A673 (cell line): Measurements from ENCODE around the gene AIM2. TPM values are rescaled to one million over a fixed set of nuclear protein-coding genes. Genes with fewer than 3 reads are reported as not detected.
"Not testable (repeated sequence)": the region's sequence is repeated elsewhere in the genome, so short reads cannot be mapped to it uniquely, and the experiment has no call there.

Experiments
- BruUV-seq: library from RNA; stranded (reverse); fragments of 400-500 nt; replicated peaks from 2 replicates; lab custom pipeline; 2021; lab: Mats Ljungman, UMichigan
- CTCF ChIA-PET: fragments of 300-600 bp; sonication (Branson Sonifier 250); formaldehyde crosslinking; loops from one replicate; lab custom pipeline; 2022; ENCODE audit warnings: antibody characterized with exemption; lab: Charles Lee
- POLR2A ChIA-PET: fragments of 300-600 bp; sonication (Branson Sonifier 250); formaldehyde crosslinking; loops from one replicate; lab custom pipeline; 2022; ENCODE audit warnings: antibody characterized with exemption; ENCODE audit not compliant: low non-redundant PET; lab: Charles Lee
- DNase-seq: peaks from one replicate; pipeline ENCODE4 v3.0.0-alpha.2; 2015; ENCODE audit warnings: low spot score
- H3K27ac ChIP-seq: fragments of 200-600 bp; sonication (generic); 2 replicates; pipeline ENCODE4 v1.5.1; 2016; ENCODE audit warnings: mixed run types, low read depth, mild to moderate bottlenecking, mixed read lengths, antibody characterized with exemption, low read length; ENCODE audit not compliant: poor library complexity, severe bottlenecking
- H3K27me3 ChIP-seq: fragments of 200-600 bp; sonication (generic); replicated peaks from 2 replicates; pipeline ENCODE4 v1.6.1; 2017; ENCODE audit warnings: mixed run types, low read depth, mild to moderate bottlenecking, mixed read lengths, antibody characterized with exemption, low read length; ENCODE audit not compliant: insufficient read depth, poor library complexity
- H3K36me3 ChIP-seq: fragments of 200-600 bp; sonication (generic); 2 replicates; pipeline ENCODE4 v1.6.1; 2016; ENCODE audit warnings: mixed run types, mild to moderate bottlenecking, mixed read lengths, antibody characterized with exemption, low read length; ENCODE audit not compliant: insufficient read depth, poor library complexity, severe bottlenecking
- H3K4me1 ChIP-seq: fragments of 200-600 bp; sonication (generic); 2 replicates; pipeline ENCODE4 v1.6.1; 2017; ENCODE audit warnings: mixed run types, mild to moderate bottlenecking, mixed read lengths, antibody characterized with exemption, low read length; ENCODE audit not compliant: insufficient read depth, poor library complexity, severe bottlenecking
- H3K4me3 ChIP-seq: fragments of 200-600 bp; sonication (generic); 2 replicates; pipeline ENCODE4 v1.5.1; 2016; ENCODE audit warnings: low read depth, mixed run types, mild to moderate bottlenecking, mixed read lengths, low read length; ENCODE audit not compliant: poor library complexity, severe bottlenecking
- H3K9me3 ChIP-seq: fragments of 200-600 bp; sonication (generic); 2 replicates; pipeline ENCODE4 v1.6.1; 2016; ENCODE audit warnings: mixed run types, low read depth, mild to moderate bottlenecking, mixed read lengths, antibody characterized with exemption, low read length; ENCODE audit not compliant: poor library complexity, severe bottlenecking
- EZH2 ChIP-seq: fragments of 200-600 bp; sonication (generic); IDR thresholded peaks from 2 replicates; pipeline ENCODE4 v1.6.1; 2017; ENCODE audit warnings: borderline replicate concordance, low read depth, mild to moderate bottlenecking, mixed read lengths, antibody characterized with exemption, low read length; ENCODE audit not compliant: poor library complexity, severe bottlenecking
- intact Hi-C: fragments of 100-400 bp; cut with micrococcal nuclease; formaldehyde crosslinking; loops from one replicate; pipeline ENCODE4 v1.10.0; 2022; ENCODE audit not compliant: unreplicated experiment
- total RNA-seq: library from RNA; stranded (reverse); gene quantifications from 2 replicates; pipeline ENCODE4 v1.2.3, GENCODE V29; 2021
- TF ChIP-seq, protein P1 (sequence below): fragments of 300-800, 200-600 bp; sonication (generic); conservative IDR thresholded peaks from 2 replicates; pipeline ENCODE4 v1.5.1; 2017; ENCODE audit warnings: low read depth, mild to moderate bottlenecking, antibody characterized with exemption, low read length, moderate library complexity, mixed read lengths

The AIM2 gene
- total RNA-seq, 1 experiment from 2014 or later: not detected

- CTCF ChIA-PET: no interaction called here
- Histone ChIP-seq H3K4me3 (no peak overlapping the region), H3K9me3 (no peaks in the 10 kb centered on the region), H3K27me3 (no peaks in the 10 kb centered on the region), H3K36me3 (peaks cover 42% of the 10 kb centered on the region), H3K4me1 (peaks cover 4% of the 10 kb centered on the region), H3K27ac (no peak overlapping the region)
- TF ChIP-seq EZH2: no peak
- TF ChIP-seq, protein P1, sequence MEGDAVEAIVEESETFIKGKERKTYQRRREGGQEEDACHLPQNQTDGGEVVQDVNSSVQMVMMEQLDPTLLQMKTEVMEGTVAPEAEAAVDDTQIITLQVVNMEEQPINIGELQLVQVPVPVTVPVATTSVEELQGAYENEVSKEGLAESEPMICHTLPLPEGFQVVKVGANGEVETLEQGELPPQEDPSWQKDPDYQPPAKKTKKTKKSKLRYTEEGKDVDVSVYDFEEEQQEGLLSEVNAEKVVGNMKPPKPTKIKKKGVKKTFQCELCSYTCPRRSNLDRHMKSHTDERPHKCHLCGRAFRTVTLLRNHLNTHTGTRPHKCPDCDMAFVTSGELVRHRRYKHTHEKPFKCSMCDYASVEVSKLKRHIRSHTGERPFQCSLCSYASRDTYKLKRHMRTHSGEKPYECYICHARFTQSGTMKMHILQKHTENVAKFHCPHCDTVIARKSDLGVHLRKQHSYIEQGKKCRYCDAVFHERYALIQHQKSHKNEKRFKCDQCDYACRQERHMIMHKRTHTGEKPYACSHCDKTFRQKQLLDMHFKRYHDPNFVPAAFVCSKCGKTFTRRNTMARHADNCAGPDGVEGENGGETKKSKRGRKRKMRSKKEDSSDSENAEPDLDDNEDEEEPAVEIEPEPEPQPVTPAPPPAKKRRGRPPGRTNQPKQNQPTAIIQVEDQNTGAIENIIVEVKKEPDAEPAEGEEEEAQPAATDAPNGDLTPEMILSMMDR: no peak
- no peak for DNase-seq
- POLR2A ChIA-PET: interaction anchor here (0.6 kb wide), 1 partner anchor 25 kb away, joined by 13 read pairs; no protein-coding TSS in a partner anchor
- BruUV-seq: no TSS peak
- intact Hi-C loops: no loop called here
Measured at GRCh38 chr1:159030877-159031447, 45.6 kb downstream of the AIM2 start.

DNA sequence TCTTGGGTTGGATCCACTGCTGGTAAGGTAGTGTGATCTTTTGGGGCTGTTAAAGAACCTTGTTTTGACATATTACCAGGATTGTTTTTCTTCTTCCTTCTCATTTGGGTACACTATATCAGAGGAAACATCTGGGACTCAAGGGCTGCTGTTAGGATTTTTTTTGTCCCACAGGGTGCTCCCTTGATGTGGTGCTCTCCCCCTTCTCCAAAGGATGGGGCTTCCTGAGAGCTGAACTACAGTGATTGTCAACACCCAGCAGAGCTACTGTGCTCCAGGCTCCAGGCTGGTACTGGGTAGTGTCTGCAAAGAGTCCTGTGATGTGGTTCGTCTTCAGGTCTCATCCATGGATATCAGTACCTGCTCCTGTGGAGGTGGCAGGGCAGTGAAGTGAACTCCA lies 46.3 kb downstream of the AIM2 start:
- DNase-seq: no peak
- Histone ChIP-seq H3K27ac (no peak overlapping the region), H3K27me3 (no peaks in the 10 kb centered on the region), H3K4me3 (no peak overlapping the region), H3K9me3 (no peaks in the 10 kb centered on the region), H3K36me3 (peaks cover 37% of the 10 kb centered on the region), H3K4me1 (peaks cover 4% of the 10 kb centered on the region)
- POLR2A ChIA-PET: no interaction called here
- no TSS peak for BruUV-seq
- intact Hi-C loops: no loop called here
- TF ChIP-seq EZH2: no peak
- TF ChIP-seq, protein P1: no peak
- CTCF ChIA-PET: no interaction called here

- POLR2A ChIA-PET, H3K4me3 ChIP-seq, DNase-seq, H3K9me3 ChIP-seq, CTCF ChIA-PET, intact Hi-C loops, BruUV-seq, H3K27ac ChIP-seq, H3K27me3 ChIP-seq: not testable (repeated sequence)
- Histone ChIP-seq H3K36me3 (peaks cover 25% of the 10 kb centered on the region), H3K4me1 (peaks cover 10% of the 10 kb centered on the region)
Measured at GRCh38 chr1:159026841-159027240, 49.7 kb downstream of the AIM2 start.

DNA sequence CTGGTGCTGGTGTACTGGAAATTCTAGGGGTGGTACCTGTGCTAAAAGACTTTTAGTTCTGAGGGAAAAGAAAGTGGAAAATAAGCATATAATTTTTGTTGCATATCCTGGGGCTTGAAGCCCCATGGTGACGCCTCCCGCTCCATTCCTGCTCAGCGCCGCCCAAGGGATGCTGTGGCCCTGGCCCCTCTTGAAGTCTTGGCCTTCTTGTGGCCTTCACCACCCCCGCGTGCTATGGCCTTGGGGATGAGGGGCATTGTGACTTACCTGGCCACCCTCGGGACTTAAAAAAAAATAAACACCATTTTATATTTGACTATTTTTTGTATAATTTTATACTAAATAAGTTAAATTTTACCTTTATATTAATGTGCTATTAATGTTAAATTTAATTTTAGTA lies 51.5 kb downstream of the AIM2 start:
- TF ChIP-seq, protein P1: no peak
- no peak for TF ChIP-seq EZH2
- Histone ChIP-seq H3K9me3 (no peaks in the 10 kb centered on the region), H3K4me1 (peaks cover 6% of the 10 kb centered on the region), H3K27ac (no peak overlapping the region), H3K4me3 (no peak overlapping the region), H3K27me3 (no peaks in the 10 kb centered on the region), H3K36me3 (peaks cover 30% of the 10 kb centered on the region)
- intact Hi-C loops: no loop called here
- DNase-seq: no peak
- no TSS peak for BruUV-seq
- POLR2A ChIA-PET: no interaction called here
- CTCF ChIA-PET: no interaction called here
